NCI-H1694 treated with DMSO at 0.1 percent for 48 hours (cell line): ENCODE results near the gene RGMB.
"Not testable (repeated sequence)": the region's sequence is repeated elsewhere in the genome, so short reads cannot be mapped to it uniquely, and the experiment has no call there.

Experiments
- DNase-seq: peaks from one replicate; lab custom pipeline; 2025; lab: John Stamatoyannopoulos, UW

The RGMB gene, protein sequence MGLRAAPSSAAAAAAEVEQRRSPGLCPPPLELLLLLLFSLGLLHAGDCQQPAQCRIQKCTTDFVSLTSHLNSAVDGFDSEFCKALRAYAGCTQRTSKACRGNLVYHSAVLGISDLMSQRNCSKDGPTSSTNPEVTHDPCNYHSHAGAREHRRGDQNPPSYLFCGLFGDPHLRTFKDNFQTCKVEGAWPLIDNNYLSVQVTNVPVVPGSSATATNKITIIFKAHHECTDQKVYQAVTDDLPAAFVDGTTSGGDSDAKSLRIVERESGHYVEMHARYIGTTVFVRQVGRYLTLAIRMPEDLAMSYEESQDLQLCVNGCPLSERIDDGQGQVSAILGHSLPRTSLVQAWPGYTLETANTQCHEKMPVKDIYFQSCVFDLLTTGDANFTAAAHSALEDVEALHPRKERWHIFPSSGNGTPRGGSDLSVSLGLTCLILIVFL

DNA sequence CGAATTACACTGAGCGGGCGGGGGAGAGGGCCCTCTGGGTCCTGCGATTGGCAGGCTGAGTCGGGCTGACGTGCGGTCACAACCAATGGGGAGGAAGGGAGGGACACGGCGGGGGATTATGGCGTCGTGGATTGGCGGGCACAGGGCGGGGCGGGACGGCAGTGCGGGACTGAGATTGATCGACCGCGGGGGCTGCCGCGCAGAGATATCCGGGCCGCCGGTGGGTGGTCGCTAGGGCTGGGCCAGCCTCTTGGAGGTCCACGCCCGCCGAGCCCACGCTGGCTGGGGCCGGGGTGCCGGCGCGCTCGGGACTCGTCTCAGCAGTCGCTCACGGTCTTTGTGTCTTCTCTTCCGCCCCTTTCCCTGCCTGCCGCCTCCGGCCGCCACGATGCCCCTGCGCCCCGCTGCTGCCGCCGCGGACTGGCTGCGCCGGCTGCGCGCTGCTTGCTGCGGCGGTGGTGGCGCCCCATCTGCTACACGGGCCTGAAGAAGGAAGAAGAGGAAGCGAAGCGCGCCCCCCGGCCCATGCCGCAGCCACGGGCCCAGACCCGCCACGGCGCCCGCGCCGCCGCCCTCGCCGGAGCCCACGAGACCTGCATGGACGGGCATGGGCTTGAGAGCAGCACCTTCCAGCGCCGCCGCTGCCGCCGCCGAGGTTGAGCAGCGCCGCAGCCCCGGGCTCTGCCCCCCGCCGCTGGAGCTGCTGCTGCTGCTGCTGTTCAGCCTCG lies at the start of gene RGMB:
RGMB (plus strand) TSS at position 200 of the 728 bp plus-strand sequence; CDS start at position 608, 408 bp downstream.
- peak; percentile 89 for DNase-seq

DNA sequence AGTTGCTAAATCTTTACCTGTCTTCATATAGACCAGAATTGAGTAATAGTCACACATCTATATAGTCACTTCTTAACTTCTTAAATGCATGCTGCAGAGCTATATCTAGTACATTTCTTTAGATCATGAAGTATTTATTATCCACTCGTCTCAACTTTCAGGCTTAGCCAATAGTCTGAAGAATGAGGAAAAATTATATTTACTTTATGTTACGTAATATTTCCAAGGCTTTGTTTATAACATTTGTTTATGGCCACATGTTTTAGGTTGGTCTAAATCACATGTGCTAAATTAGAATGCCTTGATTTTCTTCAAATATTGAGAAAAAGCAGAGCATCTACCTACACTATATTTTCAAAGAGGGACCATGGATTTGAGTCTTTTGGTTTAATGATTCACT lies 47.2 kb upstream of the RGMB start:
- DNase-seq, result no peak

DNA sequence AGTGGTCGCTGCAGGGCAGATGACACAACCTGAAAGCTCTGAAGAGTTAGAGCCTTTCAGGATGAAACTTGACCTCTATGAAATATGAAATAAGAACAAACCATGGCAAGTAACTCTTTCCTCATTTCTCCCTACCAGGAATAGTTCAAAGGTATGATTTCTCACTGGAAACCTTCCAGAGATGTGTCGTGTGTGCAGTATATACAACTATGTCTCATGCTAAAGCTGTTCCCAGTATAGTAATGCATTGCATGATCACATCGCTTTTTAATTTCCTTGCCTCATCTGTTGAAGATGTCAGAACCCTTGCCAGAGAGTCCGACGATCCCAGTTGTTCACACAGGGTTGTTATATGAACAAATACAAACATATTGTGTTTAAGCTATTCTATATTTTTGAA lies 45.8 kb upstream of the RGMB start:
- DNase-seq, result no peak

DNA sequence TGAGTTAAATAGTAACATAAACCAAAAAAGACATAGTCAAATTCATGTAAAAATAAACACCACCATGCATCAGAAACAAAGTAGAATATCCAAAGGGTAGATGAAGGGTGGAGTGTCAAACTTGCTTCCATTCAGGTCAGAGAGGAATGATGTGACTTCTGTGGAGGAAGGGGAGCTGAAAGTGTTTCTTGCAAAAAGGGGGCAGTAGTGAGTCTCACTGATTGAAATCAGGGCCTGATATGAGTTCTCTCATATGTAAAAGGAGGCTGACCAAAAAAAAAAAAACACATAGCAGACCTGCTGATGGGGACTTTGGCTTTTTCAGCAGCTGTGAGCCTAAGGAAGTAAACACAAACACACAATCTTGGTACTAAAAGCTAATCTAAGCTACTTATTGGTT lies 38.8 kb upstream of the RGMB start:
- no peak for DNase-seq

DNA sequence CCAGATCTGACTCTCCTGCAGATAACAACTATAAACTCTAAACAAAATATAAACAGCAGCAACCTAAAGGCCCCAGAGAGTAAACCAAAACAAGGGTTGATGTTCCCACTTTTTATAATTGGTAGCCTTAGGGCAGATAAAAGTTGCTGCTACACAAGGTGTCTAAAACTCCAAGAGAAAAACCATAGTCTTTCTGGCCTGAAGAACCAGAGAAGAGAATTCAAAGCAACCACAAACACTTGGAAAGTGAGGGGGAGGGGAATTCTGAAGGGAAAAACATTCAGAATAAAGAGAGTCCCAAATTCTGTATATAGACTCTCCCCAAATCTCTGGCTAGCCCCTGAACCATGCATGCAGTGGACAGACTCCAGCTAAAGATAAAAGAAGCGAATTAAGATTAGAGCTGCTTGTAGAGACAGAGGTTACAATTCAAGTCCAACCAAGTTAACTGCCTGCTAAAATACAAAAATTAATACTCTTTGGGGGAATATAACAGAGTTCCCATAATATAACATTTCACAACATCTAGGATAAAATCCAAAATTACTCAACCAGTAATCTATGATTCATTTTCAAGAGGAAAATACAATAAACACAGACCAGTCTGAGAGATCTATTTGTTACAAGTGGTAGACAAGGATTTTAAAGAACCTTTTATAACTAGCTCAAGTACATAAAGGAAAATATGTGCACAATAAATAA lies 37.5 kb upstream of the RGMB start:
- no peak for DNase-seq

DNA sequence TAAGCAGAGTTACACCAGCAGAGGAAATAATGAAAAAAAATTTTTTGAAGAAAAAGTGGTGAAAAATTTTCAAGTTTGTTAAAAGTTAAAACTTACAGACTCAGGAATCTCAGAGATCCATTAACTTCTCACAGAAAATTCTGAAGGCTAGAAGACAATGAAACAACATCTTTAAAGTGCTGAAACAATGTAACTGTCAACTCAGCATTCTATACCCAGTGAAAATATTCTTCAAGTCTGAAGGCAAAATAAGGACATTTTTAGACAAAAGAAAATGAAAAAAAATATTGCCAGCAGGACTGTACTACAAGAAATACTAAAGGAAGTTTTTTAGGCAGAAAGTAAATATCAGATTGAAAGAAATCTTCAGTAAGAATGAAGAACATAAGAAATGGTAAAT lies 36.7 kb upstream of the RGMB start:
- no peak for DNase-seq

DNA sequence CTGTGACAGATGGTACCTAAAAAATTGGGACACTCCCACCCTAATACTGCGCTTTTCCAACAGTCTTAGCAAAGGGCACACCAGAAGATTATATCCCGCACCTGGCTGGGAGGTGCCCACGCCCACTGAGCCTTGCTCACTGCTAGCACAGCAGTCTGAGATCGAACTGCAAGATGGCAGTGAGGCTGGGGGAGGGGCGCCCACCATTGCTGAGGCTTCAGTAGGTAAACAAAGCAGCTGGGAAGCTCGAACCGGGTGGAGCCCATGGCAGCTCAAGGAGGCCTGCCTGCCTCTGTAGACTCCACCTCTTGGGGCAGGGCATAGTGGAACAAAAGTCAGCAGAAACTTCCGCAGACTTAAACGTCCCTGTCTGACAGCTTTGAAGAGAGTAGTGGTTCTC lies 36.0 kb upstream of the RGMB start:
- DNase-seq, result not testable (repeated sequence)

DNA sequence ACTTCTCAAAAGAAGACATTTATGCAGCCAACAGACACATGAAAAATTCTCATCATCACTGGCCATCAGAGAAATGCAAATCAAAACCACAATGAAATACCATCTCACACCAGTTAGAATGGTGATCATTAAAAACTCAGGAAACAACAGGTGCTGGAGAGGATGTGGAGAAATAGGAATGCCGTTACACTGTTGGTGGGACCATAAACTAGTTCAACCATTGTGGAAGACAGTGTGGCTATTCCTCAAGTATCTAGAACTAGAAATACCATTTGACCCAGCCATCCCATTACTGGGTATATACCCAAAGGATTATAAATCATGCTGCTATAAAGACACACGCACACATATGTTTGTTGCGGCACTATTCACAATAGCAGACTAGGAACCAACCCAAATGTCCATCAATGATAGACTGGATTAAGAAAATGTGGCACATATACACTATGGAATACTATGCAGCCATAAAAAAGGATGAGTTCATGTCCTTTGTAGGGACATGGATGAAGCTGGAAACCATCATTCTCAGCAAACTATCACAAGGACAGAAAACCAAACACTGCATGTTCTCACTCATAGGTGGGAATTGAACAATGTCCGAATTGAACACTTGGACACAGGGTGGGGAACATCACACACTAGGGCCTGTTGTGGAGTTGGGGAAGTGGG lies 34.8 kb upstream of the RGMB start:
- not testable (repeated sequence) for DNase-seq

DNA sequence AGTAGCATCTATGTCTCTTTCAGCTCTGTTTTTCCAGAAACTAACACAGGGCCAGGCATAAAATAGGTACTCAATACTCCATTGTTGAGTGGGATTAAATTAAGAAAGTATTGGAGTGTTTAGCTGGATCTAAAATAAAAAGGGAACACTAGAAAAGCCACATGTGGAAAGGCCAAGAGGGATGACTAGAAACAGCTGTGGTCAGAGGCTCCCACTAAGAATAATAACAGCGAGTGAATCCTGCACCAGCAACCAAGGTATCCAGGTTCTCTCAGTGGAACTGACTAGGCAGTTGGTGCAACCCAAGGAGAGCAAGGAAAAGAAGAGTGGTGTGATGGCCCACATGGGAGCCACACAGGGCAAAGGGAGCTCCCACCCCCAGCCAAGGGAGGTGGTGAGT lies 31.5 kb upstream of the RGMB start:
- DNase-seq, result no peak

DNA sequence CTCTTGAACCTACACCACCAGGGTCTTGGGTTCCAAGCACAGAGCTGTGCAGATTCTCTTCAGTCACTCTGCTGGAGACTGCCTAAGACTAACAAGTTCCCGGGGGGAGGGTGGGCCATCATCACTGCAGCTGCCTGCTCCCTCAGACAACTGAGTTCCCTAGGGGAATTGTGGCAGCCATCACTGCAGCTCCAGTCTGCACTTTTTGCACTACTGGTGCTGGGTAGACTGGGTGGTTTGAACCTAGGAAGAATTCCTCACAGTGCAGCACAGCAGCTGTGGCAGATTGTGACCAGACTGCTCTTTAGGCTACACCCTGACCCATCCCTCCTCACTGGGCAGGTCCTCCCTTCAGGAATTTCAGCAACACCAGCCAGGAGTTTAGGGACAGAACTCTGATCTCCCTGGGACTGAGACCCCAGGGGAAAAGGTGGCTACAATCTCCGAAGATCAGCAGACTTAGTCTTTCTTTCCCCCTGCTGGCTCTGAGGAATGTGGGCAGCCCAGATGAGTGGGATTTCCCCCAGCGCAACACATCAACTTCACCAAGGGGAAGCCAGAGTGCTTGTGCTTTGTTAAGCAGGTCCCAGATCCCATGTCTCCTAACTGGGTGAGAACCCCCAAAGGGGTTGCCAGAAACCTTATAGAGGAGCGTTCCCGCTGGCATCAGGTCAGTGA lies 30.9 kb upstream of the RGMB start:
- DNase-seq, result no peak

DNA sequence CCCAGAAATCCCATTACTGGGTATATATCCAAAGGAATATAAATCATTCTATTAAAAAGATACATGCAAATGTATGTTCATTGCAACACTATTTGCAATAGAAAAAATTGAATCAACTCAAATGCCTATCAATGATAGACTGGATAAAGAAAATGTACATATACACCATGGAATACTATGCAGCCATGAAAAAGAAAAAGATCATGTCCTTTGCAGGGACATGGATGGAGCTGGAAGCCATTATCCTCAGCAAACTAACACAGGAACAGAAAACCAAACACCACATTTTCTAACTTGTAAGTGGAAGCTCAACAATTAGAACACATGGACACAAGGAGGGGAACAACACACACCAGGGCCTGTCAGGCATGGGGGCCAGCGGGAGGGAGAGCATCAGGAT lies 25.2 kb upstream of the RGMB start:
- DNase-seq, result not testable (repeated sequence)

DNA sequence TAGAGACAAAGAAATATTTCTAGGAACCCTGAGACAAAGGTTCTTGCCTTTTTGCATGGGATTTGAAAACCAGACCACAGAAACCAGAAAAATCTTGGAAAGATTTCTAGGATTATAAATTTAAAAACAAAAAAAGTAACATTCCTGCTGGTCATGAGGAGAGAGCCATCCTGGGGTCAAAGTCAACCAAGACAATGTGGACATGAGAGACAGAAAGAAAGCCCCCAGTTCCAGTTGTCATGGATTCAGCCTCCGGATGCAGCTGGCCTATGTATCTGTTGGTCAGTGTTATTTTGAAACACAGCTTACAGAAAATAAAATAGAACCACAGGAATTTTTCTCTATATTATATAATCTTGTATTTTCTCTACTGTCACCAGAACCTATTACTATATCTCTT lies 24.4 kb upstream of the RGMB start:
- no peak for DNase-seq

DNA sequence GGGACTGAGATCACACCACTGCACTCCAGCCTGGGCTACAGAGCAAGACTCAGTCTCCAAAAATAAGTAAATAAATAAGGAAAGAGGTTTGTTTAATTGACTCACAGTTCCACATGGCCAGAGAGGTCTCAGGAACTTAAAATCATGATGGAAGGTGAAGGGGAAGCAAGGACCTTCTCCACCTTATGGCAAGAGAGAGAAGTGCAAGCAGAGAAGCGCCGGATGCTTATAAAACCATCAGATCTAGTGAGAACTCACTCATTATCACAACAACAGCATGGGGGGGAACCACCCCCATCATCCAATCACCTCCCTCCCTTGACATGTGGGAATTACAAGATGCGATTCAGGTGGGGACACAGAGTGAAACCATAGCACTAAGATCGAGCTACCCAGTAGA lies 22.8 kb upstream of the RGMB start:
- DNase-seq, result no peak

DNA sequence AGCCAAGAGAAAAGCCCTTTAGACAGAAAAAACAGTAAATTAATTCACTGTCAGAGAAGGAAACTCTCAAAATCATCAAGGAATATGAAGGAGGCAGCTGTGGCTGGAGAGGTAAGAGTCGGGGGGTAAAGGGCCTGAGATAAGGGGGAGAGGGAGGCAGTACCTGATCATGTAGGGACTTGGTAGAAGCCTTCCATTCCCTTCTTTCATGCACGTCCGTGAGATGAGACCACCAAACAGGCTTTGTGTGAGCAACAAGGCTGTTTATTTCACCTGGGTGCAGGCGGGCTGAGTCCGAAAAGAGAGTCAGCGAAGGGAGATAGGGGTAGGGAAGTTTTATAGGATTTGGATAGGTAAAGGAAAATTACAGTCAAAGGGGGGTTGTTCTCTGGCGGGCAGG lies 21.1 kb upstream of the RGMB start:
- DNase-seq, result not testable (repeated sequence)

DNA sequence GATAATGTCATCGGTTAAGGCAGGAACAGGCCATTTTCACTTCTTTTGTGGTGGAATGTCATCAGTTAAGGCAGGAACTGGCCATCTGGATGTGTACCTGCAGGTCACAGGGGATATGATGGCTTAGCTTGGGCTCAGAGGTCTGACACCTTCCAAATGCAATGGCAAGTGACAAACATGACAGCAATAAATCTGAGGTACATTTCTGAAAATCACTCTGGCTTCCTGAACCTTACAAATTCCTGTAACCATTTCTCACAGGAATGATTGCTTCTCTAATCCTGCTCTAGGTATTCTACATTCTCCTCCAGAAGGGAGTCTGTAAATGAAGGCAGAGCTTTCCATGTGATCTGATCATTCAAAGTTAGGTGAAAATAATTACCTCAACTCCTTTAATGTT lies 20.7 kb upstream of the RGMB start:
- DNase-seq, result not testable (repeated sequence)

DNA sequence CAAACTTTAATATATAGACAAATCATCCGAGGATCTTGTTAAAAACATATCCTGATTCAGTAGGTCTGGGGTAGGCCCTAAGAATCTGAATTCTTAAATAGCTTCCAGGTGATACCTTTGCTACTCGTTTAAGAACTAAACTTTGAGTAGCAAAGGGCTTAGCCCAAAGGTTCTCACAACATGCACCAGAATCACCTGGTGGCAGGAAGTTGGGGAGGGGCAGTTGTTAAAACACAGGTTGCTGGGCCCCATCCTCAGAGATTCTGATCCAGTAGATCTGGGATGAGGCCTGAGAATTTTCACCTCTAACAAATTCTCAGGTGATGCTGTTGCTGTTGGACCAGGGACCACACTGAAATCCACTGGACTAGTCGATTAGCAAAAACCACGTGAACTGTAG lies 20.0 kb upstream of the RGMB start:
- no peak for DNase-seq

DNA sequence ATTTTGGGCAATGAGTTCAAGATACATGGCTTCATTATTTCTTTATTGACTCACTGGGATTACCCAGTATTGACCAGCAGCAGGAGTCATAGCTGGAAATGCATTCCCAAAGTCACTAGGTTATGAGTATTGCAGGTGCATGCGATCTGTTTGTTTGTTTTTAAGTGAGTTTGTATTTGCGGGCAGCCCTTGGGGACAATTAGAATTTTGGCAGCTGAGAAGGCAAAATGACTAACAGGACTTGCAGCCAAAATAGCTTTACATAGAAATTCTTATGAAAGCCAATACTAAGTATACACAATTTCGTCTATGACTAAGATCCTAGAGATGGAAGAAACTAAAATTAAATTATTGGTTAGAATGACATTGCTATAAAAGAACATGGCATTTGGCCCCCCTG lies 18.1 kb upstream of the RGMB start:
- no peak for DNase-seq

DNA sequence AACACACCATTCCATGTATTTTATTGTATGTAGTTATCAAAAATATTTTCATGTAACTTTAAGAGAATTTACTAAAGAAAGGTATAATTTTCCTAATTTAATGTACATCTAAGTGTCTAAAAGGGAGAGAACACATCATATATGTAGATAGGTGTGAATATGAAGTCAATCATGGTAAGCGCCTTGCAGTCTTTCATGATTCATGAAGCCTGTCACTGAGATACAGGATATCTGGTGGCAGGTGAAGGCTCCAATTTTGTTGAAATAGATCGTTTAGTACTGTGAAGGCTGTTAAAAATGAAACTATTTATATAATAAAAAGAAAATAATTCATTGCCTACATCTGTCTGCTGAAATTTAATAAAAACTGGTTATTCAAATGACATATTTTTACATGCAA lies 15.5 kb upstream of the RGMB start:
- no peak for DNase-seq

DNA sequence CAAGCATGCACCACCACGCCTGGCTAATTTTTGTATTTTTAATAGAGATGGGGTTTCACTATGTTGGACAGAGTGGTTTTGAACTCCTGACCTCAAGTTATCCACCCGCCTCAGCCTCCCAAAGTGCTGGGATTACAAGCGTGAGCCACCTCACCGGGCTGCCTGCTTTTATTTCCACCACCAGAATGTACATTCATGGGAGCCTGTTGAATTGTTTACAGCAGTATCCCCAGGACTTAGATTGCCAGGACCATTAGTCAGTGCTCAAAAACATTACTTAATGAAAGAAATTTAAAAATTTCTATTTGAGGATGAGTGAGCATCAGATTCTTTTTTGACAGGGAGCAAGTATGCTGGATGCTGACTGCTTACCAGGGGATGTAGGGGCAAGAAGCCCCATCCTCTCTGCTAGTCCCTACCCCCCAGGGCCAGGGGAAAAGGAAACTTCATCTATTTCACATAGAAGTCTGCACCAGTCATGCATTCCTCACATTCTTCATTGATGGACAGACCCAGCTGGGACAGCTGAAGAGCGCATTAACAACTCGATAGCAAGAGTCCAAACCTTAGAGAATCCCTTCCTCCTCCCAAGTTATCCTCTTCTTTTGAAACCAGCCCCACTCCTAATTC lies 10.3 kb upstream of the RGMB start:
- no peak for DNase-seq

DNA sequence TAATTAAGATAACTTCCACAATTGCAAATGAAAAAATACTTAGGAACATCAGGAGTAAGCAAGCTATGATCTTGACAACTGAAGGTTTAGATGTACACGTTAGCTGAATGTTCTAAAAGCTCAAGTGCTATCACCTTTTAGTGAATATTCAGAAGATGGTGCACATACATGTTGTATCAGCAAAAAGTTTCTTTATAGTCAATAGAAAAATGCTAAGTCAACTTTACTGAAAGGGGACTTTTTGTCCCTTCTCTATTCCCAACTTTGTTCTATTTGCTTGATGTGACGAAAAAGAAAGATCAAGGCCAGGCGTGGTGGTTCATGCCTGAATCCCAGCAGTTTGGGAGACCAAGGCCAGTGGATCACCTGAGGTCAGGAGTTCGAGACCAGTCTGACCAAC lies 7.6 kb upstream of the RGMB start:
- no peak for DNase-seq

DNA sequence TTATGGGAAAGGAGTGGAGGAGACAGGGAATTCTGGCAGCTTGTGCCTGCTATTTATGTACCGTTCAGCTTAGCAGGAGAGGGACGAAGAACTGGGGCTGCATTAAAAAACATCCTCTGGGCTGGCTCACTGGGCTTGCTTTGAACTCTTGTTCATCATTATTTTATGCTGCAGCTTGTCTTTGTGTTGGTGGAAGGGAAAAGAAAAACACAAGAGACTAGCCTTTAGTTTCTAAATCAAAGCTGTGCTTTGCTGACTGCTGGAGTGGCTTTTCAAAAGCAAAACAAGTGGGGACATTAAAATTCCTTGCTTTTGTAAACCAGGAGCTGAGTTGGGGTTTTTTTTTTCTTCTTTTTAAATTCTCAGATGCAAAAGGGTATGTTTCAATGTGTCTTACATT lies 5.9 kb upstream of the RGMB start:
- DNase-seq, result no peak
